Activated CD8-positive, alpha-beta memory T cell treated with anti-CD3 and anti-CD28 coated beads, Interleukin-2, amount 50 U/mL, for 48 hours (primary cell): ENCODE data around the gene S100PBP.

Source experiments
- DNase-seq: peaks from one replicate; pipeline ENCODE4 v3.0.0-alpha.2; 2020

The S100PBP gene

GRCh38 chr1:32830092-32830852 lies 12.8 kb downstream of the S100PBP start:
- DNase-seq, result no peak

- DNase-seq, result no peak
Measured at GRCh38 chr1:32831878-32832277, 14.4 kb downstream of the S100PBP start.

DNA sequence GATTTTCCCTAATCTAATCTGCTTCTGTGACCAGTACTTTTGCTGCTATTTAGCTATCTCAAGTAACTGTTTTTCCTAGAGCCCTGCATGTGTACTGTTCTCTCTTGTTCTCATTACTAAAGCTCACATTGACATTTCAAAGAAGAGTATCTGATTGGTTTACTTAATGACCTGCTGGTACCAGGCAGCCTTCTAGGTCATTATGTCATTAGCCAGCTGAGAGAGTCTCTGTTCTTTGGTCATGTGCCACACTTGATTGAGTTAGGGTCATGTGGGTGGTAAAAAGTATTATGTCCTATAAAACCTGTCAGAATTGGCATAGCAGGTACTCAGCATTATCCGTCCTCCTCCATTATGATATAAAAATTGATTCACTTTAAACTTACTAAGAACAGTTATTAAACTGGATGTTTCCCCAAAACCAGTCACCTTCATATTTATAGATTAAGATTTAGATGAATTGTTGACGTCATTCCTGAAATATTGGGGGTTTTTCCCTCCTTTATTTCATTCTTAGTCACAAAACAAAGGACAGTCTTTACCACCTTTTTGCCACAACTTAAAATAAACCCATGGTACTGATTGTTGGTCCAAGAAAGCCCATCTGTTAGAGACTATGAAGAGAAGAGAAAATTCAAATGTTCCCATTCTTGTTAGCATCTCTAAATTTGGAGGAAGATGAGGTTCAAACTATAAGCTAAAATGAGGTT lies 31.1 kb downstream of the S100PBP start:
- no peak for DNase-seq

- DNase-seq, result no peak
Measured at GRCh38 chr1:32855861-32856617, 38.6 kb downstream of the S100PBP start.

GRCh38 chr1:32858136-32858535 lies 40.7 kb downstream of the S100PBP start:
- DNase-seq, result no peak

DNA sequence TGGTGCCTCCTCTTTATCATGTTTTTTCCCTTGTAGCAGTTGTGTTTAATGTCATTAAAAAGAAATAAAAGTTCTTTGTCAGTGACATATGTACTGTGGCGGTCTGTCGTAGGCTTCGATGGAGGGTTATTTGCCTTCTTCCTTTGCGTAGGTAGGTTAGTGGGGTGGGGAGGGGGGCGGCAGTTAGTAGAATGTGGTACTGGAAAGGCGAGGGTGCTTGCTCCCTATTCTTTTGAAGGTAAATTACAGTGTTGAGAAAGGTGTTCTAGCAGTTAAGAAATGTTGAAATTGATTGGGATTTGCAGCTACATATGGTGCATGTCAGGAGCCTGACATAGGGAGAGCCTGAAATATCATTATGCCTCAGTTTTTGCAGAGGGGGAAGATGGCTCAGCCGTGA lies 41.3 kb downstream of the S100PBP start:
- no peak for DNase-seq

DNA sequence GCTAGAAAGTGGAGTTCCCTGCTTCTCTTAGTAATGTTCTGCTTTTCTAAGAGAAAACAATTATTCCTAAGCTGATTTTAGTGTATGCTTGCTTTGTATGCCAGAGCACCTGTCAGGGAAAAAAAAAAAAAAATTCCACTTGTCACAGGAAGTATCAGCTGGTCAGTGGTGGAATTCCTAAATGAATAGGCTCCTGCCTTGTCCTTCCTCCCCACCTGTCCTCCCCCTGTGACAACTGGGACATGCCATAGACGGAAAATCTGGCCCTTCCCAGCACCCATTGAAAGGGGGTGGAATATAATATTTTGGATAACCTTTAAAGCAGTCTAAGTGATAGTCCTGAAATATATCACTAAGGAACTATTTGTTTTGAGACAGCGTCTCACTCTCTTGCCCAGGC lies 42.5 kb downstream of the S100PBP start:
- DNase-seq, result no peak

DNA sequence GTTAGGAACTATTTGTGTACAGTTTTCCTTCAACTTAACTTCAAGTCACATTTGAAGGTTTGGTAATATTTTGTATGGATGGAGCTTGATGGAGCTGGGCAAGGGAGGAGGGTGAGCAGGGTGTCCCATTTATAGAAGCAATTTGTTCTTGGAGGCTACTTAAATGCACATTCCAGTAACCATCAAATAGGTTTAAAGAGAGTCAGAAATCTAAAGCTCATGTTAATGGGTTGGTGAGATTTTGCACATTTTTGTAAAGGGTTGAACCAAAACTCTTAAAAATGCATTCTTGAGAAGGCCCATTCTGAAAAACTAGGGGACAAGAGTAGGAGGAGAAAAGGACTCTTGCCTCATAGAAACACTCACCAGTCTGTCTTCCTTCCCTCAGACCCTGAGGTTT lies 43.1 kb downstream of the S100PBP start:
- no peak for DNase-seq

DNA sequence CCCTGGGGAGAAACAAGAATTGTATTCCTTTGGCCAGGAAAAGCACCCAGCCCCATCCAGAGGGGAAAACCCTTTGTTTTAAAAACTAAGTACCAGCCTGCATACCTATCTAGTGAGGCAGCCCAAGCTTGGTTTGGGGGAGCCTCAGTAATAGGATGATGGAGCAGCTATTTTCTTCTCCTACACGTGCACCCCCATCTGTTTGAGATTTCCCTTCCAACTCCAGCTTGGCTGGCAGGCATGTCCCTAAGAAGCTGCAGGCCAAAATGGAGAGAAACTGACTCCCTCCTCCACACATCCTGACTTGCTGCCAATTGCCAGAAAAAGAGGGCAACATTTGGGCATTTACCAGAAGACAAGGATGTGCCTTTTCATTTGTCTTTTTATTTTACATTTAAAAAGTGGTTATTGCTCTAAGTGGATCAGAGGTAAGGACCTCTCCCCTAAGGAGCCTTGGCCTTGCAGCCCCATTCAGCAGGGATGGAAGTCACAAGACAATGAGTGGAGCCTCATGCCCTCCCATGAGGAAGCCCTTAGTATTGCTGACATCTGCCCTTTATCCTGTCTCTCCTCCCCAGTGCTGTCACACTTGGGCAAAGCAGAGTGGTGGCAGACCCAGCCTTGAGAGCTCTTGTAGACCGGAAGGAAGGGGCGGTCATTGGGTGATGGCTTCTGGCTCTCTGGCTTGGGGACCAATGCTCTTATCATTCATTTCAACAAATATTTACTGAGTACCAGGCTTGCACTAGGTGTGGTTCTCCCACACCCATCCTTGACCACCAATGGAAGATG lies 44.6 kb downstream of the S100PBP start:
- DNase-seq, result no peak

DNA sequence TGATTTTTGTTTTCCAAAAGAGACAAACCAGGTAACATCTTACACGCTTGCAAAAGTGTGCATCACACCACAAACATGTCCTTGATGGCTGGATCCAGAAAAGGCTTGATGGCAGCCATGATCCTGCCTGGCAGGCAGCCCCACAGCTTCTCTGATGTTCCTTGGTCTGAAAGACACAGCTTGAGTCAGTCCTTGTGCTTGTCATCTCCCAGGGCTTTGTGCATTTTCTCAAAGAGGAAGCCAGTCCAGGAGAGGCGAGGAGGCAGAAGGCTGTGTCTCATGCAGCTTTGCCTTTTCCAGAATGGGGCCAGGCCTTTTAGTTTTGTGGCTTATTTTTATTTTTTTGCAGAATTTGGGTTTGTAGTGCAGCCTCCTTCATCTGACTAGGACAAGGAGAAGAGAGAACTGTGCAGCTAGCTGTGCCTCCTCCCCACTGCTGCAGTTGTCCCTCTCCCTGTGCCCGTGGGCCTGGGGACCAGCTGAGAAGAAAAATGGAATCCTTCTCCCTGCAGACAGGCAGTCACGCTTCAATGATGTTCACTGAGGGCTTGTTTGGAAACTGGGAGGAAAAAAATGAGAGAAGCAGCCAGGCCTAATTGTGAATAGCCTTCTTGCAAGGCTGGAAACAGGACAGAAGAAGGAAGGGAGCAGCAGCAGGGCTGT lies 45.9 kb downstream of the S100PBP start:
- no peak for DNase-seq

GRCh38 chr1:32863881-32864245 lies 46.4 kb downstream of the S100PBP start:
- no peak for DNase-seq

DNA sequence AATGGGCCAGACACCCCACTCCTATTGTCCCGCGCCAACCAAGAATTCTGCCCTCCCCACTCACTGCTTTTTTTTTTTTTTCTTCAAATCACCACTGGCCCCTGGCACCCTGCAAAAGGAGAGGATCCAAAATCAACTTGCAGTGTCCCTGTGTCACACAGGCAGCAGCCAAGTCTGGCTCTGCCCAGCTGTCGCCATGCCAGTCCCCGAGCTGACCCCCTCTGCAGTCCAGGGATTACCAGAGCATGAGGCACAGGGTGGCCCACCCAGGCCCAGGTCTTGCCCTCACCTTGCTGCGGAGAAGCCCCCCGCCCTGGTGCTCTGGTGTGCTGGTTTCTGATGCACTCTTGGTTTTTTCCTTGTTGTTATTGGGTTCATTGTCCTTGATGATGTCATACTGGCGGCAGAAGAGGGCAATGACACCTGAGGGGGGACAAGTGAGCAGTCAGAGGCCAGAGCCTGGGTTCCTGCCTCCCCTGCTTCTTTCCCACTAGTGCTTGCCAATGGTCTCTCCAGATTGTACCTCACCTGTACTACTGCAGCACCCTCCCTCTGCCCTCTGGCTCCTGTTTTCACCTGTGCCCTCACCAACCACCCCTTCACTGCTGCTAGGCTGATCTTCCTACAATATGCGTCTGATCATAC lies 47.0 kb downstream of the S100PBP start:
- no peak for DNase-seq

GRCh38 chr1:32865639-32866405 lies 48.4 kb downstream of the S100PBP start:
- DNase-seq, result no peak

DNA sequence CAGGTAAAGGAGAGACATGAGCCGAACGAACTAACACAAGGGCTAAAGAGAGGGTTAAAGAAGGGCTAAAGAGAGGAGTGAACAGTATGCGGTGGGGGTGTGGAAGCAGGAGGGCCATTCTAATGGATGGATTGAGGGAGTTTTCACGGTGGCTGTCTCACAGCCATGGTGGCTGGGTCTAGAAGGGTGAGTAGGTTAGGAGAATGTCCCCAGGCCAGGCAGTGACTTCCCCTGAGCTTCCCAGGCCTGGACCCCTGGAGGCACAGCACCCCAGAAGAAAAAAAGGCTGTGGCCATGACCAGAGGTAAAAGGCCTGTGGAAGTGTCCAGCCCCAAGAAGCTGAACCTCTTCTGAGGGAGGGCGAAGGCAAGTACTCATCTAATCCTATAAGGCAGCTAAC lies 49.7 kb downstream of the S100PBP start:
- DNase-seq, result no peak

- DNase-seq, result no peak
Measured at GRCh38 chr1:32867671-32868070, 50.2 kb downstream of the S100PBP start.

- DNase-seq, result no peak
Measured at GRCh38 chr1:32868085-32868484, 50.6 kb downstream of the S100PBP start.

DNA sequence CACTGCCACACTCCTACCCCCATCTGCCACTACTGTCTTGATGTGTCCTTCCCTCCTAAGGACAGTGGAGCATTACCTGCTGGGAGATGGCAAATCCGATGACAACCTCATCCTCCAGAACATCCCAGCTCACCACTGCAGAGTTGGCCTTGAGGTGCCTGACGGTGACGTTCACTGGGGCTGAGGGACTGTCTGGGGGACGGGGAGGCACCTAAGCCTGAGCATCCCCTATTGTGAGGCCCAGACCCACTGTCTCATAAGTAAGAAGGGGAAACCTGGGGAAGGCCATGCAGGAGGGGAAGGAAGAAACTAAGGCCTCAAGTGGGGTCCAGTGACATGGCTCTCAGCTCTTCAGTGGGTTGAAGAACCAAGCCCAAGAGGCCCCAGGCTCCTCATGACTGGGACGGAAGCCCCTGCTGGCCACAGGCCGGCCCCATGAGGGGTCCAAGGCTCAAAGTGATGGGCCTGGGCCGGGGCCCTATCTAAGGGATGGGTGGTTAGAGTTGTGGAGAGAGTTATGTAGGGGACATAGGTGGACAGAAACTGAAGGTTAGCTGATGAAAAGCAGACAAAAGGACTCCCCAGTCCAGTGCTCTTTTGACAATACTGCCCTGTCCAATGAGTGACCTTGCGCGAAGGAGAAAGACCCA lies 51.5 kb downstream of the S100PBP start:
- no peak for DNase-seq

GRCh38 chr1:32869923-32870614 lies 52.6 kb downstream of the S100PBP start:
- DNase-seq, result no peak

DNA sequence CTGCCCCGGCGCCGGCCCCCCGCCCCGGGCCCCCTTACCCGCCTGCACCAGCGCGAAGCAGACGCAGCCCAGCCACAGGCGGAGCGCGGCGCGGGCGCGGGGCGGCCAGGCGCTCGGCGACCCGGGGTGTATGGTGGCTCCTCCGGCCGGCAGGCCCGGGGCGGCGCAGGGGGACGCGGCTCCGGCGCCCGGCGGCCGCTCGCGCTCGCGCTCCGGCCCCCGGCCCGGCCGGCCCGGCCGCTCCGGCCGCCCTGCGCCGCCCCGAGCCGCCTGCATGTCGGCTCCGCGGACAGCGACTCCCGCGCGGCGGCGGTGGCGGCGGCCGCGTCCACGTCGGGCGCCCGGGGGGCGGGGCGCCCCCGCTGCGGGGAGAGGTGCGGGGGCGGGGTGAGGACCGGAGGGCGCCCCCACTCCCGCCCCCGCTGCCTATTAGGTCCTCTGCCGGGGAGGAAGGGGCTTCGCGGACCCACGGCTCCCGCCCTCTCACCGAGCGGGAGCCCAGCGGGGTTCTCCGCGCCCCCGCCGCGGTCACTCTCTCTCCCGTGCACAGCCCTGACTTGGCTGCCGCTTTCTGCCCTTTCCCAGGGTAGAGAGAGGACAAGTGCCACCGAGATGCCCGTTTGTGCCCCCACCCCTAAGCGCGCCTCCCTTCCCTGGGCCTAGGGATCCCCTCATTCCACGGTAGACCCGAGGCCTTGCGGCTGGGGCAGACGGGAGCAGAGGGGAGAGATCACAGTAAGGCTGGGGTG lies 53.3 kb downstream of the S100PBP start, which contains the start of gene FNDC5:
FNDC5 (minus strand) TSS at position 298 of the 749 bp plus-strand sequence.
- no peak for DNase-seq
